Colonic mucosa (tissue), 4 donors: ENCODE measurements around the gene POLRMT. TPM values are rescaled to one million over a fixed set of nuclear protein-coding genes. Genes with fewer than 3 reads are reported as not detected.

Experiments used
- DNase-seq: peaks from one replicate; pipeline ENCODE4 v3.0.0-alpha.2; 2020
- H3K27ac ChIP-seq: fragments of 200-600 bp; one replicate; pipeline ENCODE4 v1.8.0; 2021
- H3K27me3 ChIP-seq: fragments of 200-600 bp; one replicate; pipeline ENCODE4 v1.8.0; 2021
- H3K36me3 ChIP-seq: fragments of 200-600 bp; one replicate; pipeline ENCODE4 v1.8.0; 2021
- H3K4me1 ChIP-seq: fragments of 200-600 bp; one replicate; pipeline ENCODE4 v1.8.0; 2021; ENCODE audit warnings: mild to moderate bottlenecking
- H3K4me3 ChIP-seq: fragments of 200-600 bp; one replicate; pipeline ENCODE4 v1.8.0; 2021
- H3K9ac ChIP-seq, 2 donors: one replicate each; pipeline ENCODE4 v1.7.0; 2013; ENCODE audit warnings: control low read depth in 2 of 2, low read depth in 2 of 2, low read length in 2 of 2
- H3K9me3 ChIP-seq: fragments of 200-600 bp; one replicate; pipeline ENCODE4 v1.8.0; 2021
- intact Hi-C: fragments of 100-400 bp; cut with DNase I; formaldehyde crosslinking; loops from one replicate; pipeline ENCODE4 v1.14.1; 2022
- total RNA-seq, 2 donors: library from RNA; stranded (reverse); fragmentation: NEBNext Ultra II Directional in 1 of 2; extraction: Animal tissue kit (Norgen Biotek cat#: 25700) in 1 of 2; gene quantifications; one replicate each; pipeline ENCODE4 v1.2.1, GENCODE V29; 2021
- TF ChIP-seq, protein P1 (sequence below): fragments of 200-600 bp; IDR thresholded peaks from one replicate; pipeline ENCODE4 v1.8.0; 2022; ENCODE audit warnings: antibody characterized with exemption, mild to moderate bottlenecking
- donor health status: healthy.
- donor health status: DM: no; HTN: no; CAD: no.
- donor health status: DM: no; HTN: no; CAD: no.

POLRMT gene
- total RNA-seq, 2 donors from 2014 or later, result 50.2 to 77.3 TPM

DNA sequence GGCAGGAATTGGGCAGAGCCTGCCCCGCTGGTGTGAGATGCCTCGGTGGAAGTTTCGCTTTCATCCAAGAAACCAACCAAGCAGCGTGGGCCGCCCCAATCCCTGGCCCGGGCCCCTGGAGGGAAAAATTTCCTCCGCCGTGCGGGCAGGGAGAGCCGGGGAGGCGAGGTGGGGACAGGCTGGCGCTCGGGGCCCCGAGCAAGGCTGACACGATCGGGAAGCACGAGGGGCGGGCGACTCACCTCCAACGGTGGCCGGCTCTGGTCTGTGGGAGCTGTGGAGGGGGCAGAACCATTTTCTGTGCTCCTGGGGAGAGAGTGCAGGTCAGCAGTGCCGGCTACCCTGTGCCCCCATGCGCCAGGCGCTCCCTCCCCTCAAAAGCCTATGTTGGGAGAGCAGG, 18.7 kb upstream of the POLRMT start:
- Histone ChIP-seq H3K36me3 (peaks cover 13% of the 10 kb centered on the region), H3K27ac (no peak overlapping the region), H3K9ac (no peak overlapping the region), H3K4me1 (no peaks in the 10 kb centered on the region), H3K27me3 (no peaks in the 10 kb centered on the region), H3K9me3 (no peaks in the 10 kb centered on the region), H3K4me3 (no peak overlapping the region)
- intact Hi-C loops, result no loop called here
- TF ChIP-seq, protein P1, sequence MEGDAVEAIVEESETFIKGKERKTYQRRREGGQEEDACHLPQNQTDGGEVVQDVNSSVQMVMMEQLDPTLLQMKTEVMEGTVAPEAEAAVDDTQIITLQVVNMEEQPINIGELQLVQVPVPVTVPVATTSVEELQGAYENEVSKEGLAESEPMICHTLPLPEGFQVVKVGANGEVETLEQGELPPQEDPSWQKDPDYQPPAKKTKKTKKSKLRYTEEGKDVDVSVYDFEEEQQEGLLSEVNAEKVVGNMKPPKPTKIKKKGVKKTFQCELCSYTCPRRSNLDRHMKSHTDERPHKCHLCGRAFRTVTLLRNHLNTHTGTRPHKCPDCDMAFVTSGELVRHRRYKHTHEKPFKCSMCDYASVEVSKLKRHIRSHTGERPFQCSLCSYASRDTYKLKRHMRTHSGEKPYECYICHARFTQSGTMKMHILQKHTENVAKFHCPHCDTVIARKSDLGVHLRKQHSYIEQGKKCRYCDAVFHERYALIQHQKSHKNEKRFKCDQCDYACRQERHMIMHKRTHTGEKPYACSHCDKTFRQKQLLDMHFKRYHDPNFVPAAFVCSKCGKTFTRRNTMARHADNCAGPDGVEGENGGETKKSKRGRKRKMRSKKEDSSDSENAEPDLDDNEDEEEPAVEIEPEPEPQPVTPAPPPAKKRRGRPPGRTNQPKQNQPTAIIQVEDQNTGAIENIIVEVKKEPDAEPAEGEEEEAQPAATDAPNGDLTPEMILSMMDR, result no peak
- DNase-seq, result no peak

DNA sequence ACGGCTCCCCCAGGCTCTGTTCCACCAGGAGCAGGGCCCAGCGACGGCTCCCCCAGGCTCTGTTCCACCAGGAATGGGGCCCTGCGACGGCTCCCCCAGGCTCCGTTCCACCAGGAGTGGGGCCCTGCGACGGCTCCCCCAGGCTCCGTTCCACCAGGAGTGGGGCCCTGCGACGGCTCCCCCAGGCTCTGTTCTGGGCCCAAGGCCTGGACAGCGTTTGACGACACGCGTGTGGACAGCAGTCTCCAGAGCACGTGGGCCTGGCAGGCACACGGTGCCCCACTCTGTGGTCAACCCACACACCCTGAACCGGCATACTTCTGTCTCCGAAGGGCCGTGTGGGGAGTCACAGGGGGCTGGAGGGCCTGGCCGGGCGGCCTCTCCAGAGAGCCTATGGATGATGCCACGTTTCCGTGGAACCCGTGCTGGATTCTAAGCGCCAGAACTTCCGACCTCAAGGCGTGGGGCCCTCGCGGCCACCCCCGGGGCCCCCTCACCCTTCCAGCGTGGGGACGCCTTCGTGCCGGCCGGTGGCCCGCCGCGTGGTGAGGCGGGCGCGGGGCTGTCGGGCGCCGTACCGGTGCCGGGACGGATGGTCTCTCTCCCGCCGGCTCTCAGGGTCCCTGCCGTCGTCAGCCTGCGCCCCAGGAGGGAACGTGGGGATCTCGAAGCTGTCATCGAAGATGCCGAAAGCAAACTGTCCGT, 17.9 kb upstream of the POLRMT start:
- Histone ChIP-seq H3K9me3 (no peaks in the 10 kb centered on the region), H3K9ac (no peak overlapping the region), H3K27me3 (no peaks in the 10 kb centered on the region), H3K4me1 (no peaks in the 10 kb centered on the region), H3K27ac (no peak overlapping the region), H3K36me3 (peaks cover 14% of the 10 kb centered on the region), H3K4me3 (no peak overlapping the region)
- intact Hi-C loops, result no loop called here
- TF ChIP-seq, protein P1, result no peak
- DNase-seq, result no peak

DNA sequence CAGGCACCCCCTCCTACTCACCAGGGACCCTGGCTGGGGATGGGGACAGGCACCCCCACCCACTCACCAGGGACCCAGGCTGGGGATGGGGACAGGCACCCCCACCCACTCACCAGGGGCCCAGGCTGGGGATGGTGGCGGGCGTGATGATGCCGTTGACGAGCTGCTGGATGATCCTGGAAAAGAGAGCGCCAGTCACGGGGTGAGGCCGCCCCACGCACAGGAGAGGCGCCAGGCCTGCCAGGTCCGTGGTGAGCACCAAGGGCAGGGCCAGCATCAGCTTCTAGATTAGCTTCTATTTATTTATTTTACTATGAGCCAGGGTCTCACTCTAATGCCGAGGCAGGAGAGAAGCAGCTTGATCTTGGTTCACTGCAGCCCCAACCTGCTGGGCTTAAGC, 16.8 kb upstream of the POLRMT start:
- Histone ChIP-seq H3K36me3 (peaks cover 14% of the 10 kb centered on the region), H3K4me3 (no peak overlapping the region), H3K4me1 (no peaks in the 10 kb centered on the region), H3K9me3 (no peaks in the 10 kb centered on the region), H3K9ac (no peak overlapping the region), H3K27me3 (no peaks in the 10 kb centered on the region), H3K27ac (no peak overlapping the region)
- intact Hi-C loops, result no loop called here
- TF ChIP-seq, protein P1, result no peak
- no peak for DNase-seq

DNA sequence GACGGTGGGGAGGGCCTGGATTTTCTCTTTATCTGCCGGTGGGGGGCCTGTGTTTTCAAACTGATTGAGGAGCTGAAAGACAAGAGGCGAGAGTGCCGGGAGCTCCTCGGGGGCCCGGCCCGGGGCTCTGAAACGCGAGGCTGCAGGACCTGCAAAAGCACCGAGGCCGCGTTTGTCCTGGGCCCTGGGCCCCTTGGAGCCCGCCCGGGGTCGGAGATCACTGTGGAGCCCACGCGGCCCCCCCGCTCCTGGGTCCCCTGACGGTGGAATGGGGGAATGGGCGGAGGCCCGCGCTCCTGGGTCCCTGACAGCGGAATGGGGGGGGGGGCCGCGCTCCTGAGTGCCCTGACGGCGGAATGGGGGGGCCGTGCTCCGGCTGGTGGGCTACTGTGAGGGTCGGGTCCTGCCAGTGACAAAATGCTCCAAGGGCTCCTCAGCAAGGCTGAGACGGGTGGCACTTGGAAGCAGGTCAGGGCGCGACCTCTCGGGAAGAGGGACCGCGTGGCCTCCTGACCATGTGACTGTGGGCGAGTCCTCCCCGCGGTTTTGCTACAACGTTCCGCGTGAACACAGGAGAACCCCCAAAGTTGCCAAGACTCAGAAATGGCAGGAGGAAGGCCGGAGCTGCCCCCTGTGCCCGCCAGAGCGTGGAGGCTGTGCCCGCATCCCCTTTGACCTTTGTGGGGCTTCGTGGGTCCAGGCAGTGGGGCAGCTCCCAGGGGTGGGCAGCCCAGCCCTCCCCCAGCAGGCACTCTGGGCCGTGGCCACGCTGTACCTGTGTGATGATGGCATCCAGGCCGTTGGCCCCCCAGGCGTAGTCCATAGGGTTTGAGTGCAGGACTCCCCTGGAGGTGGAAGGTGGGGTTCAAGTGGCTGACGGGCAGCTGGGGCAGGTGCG, 15.8 kb upstream of the POLRMT start:
- no peak overlapping the region for H3K9ac ChIP-seq
- peaks cover 14% of the 10 kb centered on the region for H3K36me3 ChIP-seq
- intact Hi-C loops, result no loop called here
- no peaks in the 10 kb centered on the region for H3K27me3 ChIP-seq
- H3K27ac ChIP-seq, result no peak overlapping the region
- no peaks in the 10 kb centered on the region for H3K4me1 ChIP-seq
- DNase-seq, result no peak
- TF ChIP-seq, protein P1, result no peak
- no peak overlapping the region for H3K4me3 ChIP-seq
- H3K9me3 ChIP-seq, result no peaks in the 10 kb centered on the region

DNA sequence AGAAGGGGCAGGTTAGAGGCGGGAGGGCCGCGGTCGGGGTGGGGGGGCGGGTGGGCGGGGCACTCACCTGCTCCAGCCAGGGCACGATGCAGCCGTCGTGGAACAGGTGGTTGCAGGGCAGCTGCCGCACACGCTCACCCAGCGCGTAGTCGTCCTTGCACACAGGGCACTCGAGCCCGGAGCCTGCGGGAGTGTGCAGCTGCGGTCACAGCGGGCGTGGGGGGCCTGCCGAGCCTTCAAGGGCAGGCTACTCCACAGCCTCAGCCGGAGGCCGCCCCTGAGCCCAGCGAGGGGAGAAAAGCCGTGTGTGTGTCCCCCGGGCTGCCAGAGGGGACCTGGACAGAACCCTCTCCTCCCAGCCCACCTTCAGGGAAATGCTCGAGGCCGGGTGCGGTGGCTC, 15.0 kb upstream of the POLRMT start:
- H3K9me3 ChIP-seq, result no peaks in the 10 kb centered on the region
- no peak for DNase-seq
- H3K4me3 ChIP-seq, result no peak overlapping the region
- TF ChIP-seq, protein P1, result no peak
- no peak overlapping the region for H3K27ac ChIP-seq
- peaks cover 13% of the 10 kb centered on the region for H3K36me3 ChIP-seq
- no peaks in the 10 kb centered on the region for H3K27me3 ChIP-seq
- H3K9ac ChIP-seq, result no peak overlapping the region
- no peaks in the 10 kb centered on the region for H3K4me1 ChIP-seq
- intact Hi-C loops, result no loop called here
